ENCODE results near the gene RNF181. TPM values are rescaled to one million over a fixed set of nuclear protein-coding genes. Genes with fewer than 3 reads are reported as not detected.
A peak's percentile ranks its signal among the peaks of the same experiment; 100 is the strongest.
"Not testable (repeated sequence)": the region's sequence is repeated elsewhere in the genome, so short reads cannot be mapped to it uniquely, and the experiment has no call there.

Gene RNF181
- 286 and 303 TPM in 2 replicates for total RNA-seq (2014; rRNA removed; shearing (Covaris generic))

GRCh38 chr2:85595301-85596025 is at the start of gene RNF181:
TSS of gene RNF181 (plus strand) at chr2:85595745. CDS start at chr2:85595764, 19 bp downstream.
- peak; percentile 97 for DNase-seq (ENCODE audit: low spot score)

- DNase-seq (ENCODE audit: low spot score) = no peak
These were observed 49.7 kb upstream of the RNF181 start for GRCh38 chr2:85545780-85546240.

GRCh38 chr2:85547089-85547858 is 48.3 kb upstream of the RNF181 start:
- DNase-seq (ENCODE audit: low spot score) = no peak

GRCh38 chr2:85547859-85548607 is 47.5 kb upstream of the RNF181 start:
- DNase-seq (ENCODE audit: low spot score) = no peak

- DNase-seq (ENCODE audit: low spot score) = no peak
These were observed 47.0 kb upstream of the RNF181 start for GRCh38 chr2:85548608-85548900.

- DNase-seq (ENCODE audit: low spot score) = no peak
These were observed 46.5 kb upstream of the RNF181 start for GRCh38 chr2:85549095-85549494.

- DNase-seq (ENCODE audit: low spot score) = no peak
These were observed 45.7 kb upstream of the RNF181 start for GRCh38 chr2:85549826-85550225.

GRCh38 chr2:85550486-85550885 is 45.1 kb upstream of the RNF181 start:
- no peak for DNase-seq (ENCODE audit: low spot score)

- DNase-seq (ENCODE audit: low spot score) = peak; percentile 67
These were observed 43.6 kb upstream of the RNF181 start for GRCh38 chr2:85551698-85552678.

GRCh38 chr2:85553184-85553583 is 42.4 kb upstream of the RNF181 start:
- no peak for DNase-seq (ENCODE audit: low spot score)

GRCh38 chr2:85554980-85555612 is 40.4 kb upstream of the RNF181 start:
- no peak for DNase-seq (ENCODE audit: low spot score)

- no peak for DNase-seq (ENCODE audit: low spot score)
These were observed 38.4 kb upstream of the RNF181 start for GRCh38 chr2:85557130-85557529.

- no peak for DNase-seq (ENCODE audit: low spot score)
These were observed 37.4 kb upstream of the RNF181 start for GRCh38 chr2:85558160-85558559.

- not testable (repeated sequence) for DNase-seq (ENCODE audit: low spot score)
These were observed 35.2 kb upstream of the RNF181 start for GRCh38 chr2:85560403-85560726.

- DNase-seq (ENCODE audit: low spot score) = no peak
These were observed 34.7 kb upstream of the RNF181 start for GRCh38 chr2:85560812-85561279.

GRCh38 chr2:85561280-85562212 is 34.0 kb upstream of the RNF181 start, which contains the start of gene GGCX:
TSS of gene GGCX (minus strand) at chr2:85561493. CDS start at chr2:85561428, 65 bp downstream.
- peak; percentile 89 for DNase-seq (ENCODE audit: low spot score)

- no peak for DNase-seq (ENCODE audit: low spot score)
These were observed 31.4 kb upstream of the RNF181 start for GRCh38 chr2:85564144-85564563.

GRCh38 chr2:85566265-85566664 is 29.3 kb upstream of the RNF181 start:
- no peak for DNase-seq (ENCODE audit: low spot score)

- no peak for DNase-seq (ENCODE audit: low spot score)
These were observed 19.8 kb upstream of the RNF181 start for GRCh38 chr2:85575739-85576138.

GRCh38 chr2:85577063-85577385 is 18.5 kb upstream of the RNF181 start:
- no peak for DNase-seq (ENCODE audit: low spot score)
